ENCODE data around the gene CARS1. TPM values are rescaled to one million over a fixed set of nuclear protein-coding genes. Genes with fewer than 3 reads are reported as not detected.

CARS1 gene
- polyA plus RNA-seq, 1 of the 3 experiments (the other 2 are of a cell fraction), result 52.1 TPM

DNA sequence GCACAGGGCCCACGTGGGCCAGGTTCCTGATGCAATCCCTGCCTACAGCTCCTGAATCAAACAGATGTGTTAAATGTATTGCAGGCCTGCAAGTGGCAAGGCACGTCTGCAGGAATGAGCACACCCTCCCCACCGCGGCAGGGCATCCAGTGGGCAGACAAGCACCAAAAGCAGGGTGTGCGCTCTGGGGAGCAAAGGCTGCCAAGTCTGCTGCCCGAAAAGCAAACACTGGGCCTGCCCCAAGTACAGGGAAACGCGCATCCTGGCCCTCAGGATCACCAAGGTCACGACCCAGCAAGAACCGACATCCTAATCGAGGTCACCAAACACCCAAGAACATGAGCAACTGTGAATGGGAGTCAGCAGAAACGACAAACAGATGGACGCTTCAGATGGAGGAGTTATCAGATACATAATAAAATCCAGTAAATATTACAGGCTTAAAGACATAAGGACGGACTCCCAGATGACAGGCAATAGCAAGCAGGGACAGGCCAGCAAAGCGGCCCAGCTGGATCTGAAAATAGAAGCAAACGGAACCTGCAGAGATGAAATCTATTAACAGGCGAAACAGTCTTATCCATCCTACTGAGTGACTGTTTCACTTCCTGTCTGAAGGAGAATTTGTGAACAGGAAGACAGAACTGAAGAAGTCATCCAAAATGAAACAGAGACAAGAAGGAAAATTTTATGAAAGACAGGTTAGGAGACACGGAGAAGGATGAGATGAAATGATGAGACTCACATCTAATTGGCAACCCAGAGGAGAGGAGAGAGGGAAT is 26.7 kb downstream of the CARS1 start:
- CTCF ChIA-PET, result interaction anchor here (0.6 to 2.0 kb wide), 4 partner anchors 7 to 187 kb away, joined by 3 to 13 read pairs (median 5); no protein-coding TSS in a partner anchor

DNA sequence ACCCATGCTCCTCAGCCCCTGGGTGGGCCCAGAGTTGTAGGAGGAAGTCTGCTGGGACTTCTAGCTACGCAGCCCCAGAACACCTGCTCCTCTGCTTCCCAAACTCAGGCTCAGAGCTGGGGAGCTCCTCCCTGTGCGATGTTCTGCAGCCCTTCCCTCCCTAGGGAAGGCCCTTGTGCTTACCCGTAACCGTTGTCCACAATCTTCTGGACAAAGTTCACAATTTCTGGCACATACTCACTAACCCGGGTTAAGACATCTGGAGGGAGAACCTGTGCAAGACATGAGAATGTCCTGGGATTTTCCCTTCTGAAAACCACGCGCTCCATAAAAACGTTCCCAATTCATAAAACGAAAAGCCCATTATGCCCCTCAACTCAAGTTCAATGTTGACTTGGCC is 28.4 kb downstream of the CARS1 start:
- no peak overlapping the region for H3K4me2 ChIP-seq
- no peak for DNase-seq
- H3K36me3 ChIP-seq (replicated peaks in 1 of 2; ENCODE audit: control insufficient read depth in 1 of 2, insufficient read depth in 2 of 2, low read length in 1 of 2), result peaks cover 46 to 73% of the 10 kb centered on the region in 2 experiments
- no peaks in the 10 kb centered on the region for H3K27me3 ChIP-seq (ENCODE audit: insufficient read depth)
- no peak overlapping the region for H3K4me3 ChIP-seq (ENCODE audit: low read depth in 2 of 2, low read length in 1 of 2)
- H3K79me2 ChIP-seq (ENCODE audit: insufficient read depth), result peaks cover 7% of the 10 kb centered on the region; the same call in 1 of the 2 replicates
- H3K9me3 ChIP-seq, result no peaks in the 10 kb centered on the region
- H2AFZ ChIP-seq (ENCODE audit: low read depth), result no peak overlapping the region
- peaks cover 0 to 4% of the 10 kb centered on the region in 2 experiments; a peak in 1 of 4 replicates for H3K4me1 ChIP-seq (ENCODE audit: control insufficient read depth in 1 of 2, insufficient read depth in 2 of 2, low read depth in 1 of 2, low read length in 1 of 2)
- peaks cover 3% of the 10 kb centered on the region for H3F3A ChIP-seq (replicated peaks; ENCODE audit: insufficient read depth)
- TF ChIP-seq, protein P1, sequence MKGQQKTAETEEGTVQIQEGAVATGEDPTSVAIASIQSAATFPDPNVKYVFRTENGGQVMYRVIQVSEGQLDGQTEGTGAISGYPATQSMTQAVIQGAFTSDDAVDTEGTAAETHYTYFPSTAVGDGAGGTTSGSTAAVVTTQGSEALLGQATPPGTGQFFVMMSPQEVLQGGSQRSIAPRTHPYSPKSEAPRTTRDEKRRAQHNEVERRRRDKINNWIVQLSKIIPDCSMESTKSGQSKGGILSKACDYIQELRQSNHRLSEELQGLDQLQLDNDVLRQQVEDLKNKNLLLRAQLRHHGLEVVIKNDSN (IDR thresholded peaks at IDR 0.05; ENCODE audit: borderline replicate concordance, low read depth), result no peak
- TF ChIP-seq RAD21 (IDR thresholded peaks at IDR 0.05; ENCODE audit: low read length), result no peak
- TF ChIP-seq GABPA (IDR thresholded peaks at IDR 0.05; ENCODE audit: low read depth), result no peak
- no peak for TF ChIP-seq POLR2AphosphoS5 (IDR thresholded peaks at IDR 0.05; ENCODE audit: low read depth, low read length)
- TF ChIP-seq FOXM1 (IDR thresholded peaks at IDR 0.05; ENCODE audit: low read depth), result no peak
- TF ChIP-seq, protein P2, sequence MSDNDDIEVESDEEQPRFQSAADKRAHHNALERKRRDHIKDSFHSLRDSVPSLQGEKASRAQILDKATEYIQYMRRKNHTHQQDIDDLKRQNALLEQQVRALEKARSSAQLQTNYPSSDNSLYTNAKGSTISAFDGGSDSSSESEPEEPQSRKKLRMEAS (IDR thresholded peaks at IDR 0.05; ENCODE audit: low read depth), result no peak
- TF ChIP-seq MXI1 (IDR thresholded peaks at IDR 0.05; ENCODE audit: low read depth, low read length), result no peak
- no peak for TF ChIP-seq CHD2 (IDR thresholded peaks at IDR 0.05; ENCODE audit: low read length, partially characterized antibody)
- TF ChIP-seq RCOR1 (IDR thresholded peaks at IDR 0.05; ENCODE audit: low read length), result no peak
- TF ChIP-seq, protein P3, sequence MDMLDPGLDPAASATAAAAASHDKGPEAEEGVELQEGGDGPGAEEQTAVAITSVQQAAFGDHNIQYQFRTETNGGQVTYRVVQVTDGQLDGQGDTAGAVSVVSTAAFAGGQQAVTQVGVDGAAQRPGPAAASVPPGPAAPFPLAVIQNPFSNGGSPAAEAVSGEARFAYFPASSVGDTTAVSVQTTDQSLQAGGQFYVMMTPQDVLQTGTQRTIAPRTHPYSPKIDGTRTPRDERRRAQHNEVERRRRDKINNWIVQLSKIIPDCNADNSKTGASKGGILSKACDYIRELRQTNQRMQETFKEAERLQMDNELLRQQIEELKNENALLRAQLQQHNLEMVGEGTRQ (IDR thresholded peaks at IDR 0.05; ENCODE audit: borderline replicate concordance, low read depth, low read length), result no peak
- no peak for TF ChIP-seq SIN3A (IDR thresholded peaks at IDR 0.05; ENCODE audit: borderline replicate concordance, low read depth, low read length)
- TF ChIP-seq, protein P4, sequence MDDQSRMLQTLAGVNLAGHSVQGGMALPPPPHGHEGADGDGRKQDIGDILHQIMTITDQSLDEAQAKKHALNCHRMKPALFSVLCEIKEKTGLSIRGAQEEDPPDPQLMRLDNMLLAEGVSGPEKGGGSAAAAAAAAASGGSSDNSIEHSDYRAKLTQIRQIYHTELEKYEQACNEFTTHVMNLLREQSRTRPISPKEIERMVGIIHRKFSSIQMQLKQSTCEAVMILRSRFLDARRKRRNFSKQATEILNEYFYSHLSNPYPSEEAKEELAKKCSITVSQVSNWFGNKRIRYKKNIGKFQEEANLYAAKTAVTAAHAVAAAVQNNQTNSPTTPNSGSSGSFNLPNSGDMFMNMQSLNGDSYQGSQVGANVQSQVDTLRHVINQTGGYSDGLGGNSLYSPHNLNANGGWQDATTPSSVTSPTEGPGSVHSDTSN (IDR thresholded peaks at IDR 0.05), result no peak
- TF ChIP-seq FOXJ3 (CRISPR knock-in tag; IDR thresholded peaks at IDR 0.05), result no peak
- POLR2A ChIA-PET, result no interaction called here
- peaks cover 14% of the 10 kb centered on the region; the same call in 1 of the 2 replicates for H4K20me1 ChIP-seq (ENCODE audit: insufficient read depth)
- CTCF ChIA-PET, result interaction anchor here (1.2 to 2.0 kb wide), 3 partner anchors 9 to 63 kb away, joined by 3 to 13 read pairs (median 6); no protein-coding TSS in a partner anchor
- WGBS (ENCODE audit: low lambda C conversion rate), result 92% methylated on average over 9 of the region's 9 CpGs
- H3K9me2 ChIP-seq, result no peaks in the 10 kb centered on the region
- no peak overlapping the region for H3K27ac ChIP-seq (ENCODE audit: low read depth in 2 of 2, low read length in 1 of 2)
- no peak overlapping the region for H3K9ac ChIP-seq

More for the DNA sequence above, 26.7 kb downstream of the CARS1 start:
- no peak for TF ChIP-seq POLR2AphosphoS5 (IDR thresholded peaks at IDR 0.05; ENCODE audit: low read depth, low read length)
- no peak for TF ChIP-seq RFX5 (IDR thresholded peaks at IDR 0.05; ENCODE audit: low read length)
- TF ChIP-seq, protein P2 (IDR thresholded peaks at IDR 0.05; ENCODE audit: low read depth), result no peak
- no peak for TF ChIP-seq ELF1 (IDR thresholded peaks at IDR 0.05)
- TF ChIP-seq, protein P3 (IDR thresholded peaks at IDR 0.05; ENCODE audit: borderline replicate concordance, low read depth, low read length), result no peak
- TF ChIP-seq, protein P5, sequence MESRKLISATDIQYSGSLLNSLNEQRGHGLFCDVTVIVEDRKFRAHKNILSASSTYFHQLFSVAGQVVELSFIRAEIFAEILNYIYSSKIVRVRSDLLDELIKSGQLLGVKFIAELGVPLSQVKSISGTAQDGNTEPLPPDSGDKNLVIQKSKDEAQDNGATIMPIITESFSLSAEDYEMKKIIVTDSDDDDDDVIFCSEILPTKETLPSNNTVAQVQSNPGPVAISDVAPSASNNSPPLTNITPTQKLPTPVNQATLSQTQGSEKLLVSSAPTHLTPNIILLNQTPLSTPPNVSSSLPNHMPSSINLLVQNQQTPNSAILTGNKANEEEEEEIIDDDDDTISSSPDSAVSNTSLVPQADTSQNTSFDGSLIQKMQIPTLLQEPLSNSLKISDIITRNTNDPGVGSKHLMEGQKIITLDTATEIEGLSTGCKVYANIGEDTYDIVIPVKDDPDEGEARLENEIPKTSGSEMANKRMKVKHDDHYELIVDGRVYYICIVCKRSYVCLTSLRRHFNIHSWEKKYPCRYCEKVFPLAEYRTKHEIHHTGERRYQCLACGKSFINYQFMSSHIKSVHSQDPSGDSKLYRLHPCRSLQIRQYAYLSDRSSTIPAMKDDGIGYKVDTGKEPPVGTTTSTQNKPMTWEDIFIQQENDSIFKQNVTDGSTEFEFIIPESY (IDR thresholded peaks at IDR 0.05; ENCODE audit: borderline replicate concordance, low read depth), result no peak
- TF ChIP-seq SIN3A (IDR thresholded peaks at IDR 0.05; ENCODE audit: borderline replicate concordance, low read depth, low read length), result no peak
- no peak for TF ChIP-seq TAF1 (IDR thresholded peaks at IDR 0.05; ENCODE audit: borderline replicate concordance, low read depth, low read length)
- no peaks in the 10 kb centered on the region for H3K9me2 ChIP-seq
- H3K79me2 ChIP-seq (ENCODE audit: insufficient read depth), result peaks cover 7% of the 10 kb centered on the region; the same call in 1 of the 2 replicates
- H3K36me3 ChIP-seq (replicated peaks in 1 of 2; ENCODE audit: control insufficient read depth in 1 of 2, insufficient read depth in 2 of 2, low read length in 1 of 2), result peaks cover 41 to 80% of the 10 kb centered on the region in 2 experiments
- H3F3A ChIP-seq (replicated peaks; ENCODE audit: insufficient read depth), result peaks cover 3% of the 10 kb centered on the region
- H3K9me3 ChIP-seq, result no peaks in the 10 kb centered on the region
- no peak overlapping the region for H2AFZ ChIP-seq (ENCODE audit: low read depth)
- POLR2A ChIA-PET, result no interaction called here
- no peak overlapping the region; a peak in 1 of 4 replicates for H3K27ac ChIP-seq (ENCODE audit: low read depth in 2 of 2, low read length in 1 of 2)
- H3K9ac ChIP-seq, result no peak overlapping the region
- no peak for DNase-seq
- peaks cover 0 to 4% of the 10 kb centered on the region in 2 experiments; a peak in 1 of 4 replicates for H3K4me1 ChIP-seq (ENCODE audit: control insufficient read depth in 1 of 2, insufficient read depth in 2 of 2, low read depth in 1 of 2, low read length in 1 of 2)
- peaks cover 17% of the 10 kb centered on the region; the same call in 1 of the 2 replicates for H4K20me1 ChIP-seq (ENCODE audit: insufficient read depth)
- no peak overlapping the region for H3K4me3 ChIP-seq (ENCODE audit: low read depth in 2 of 2, low read length in 1 of 2)
- no peak overlapping the region for H3K4me2 ChIP-seq
- 93% methylated on average over 18 of the region's 18 CpGs for WGBS (ENCODE audit: low lambda C conversion rate)
- H3K27me3 ChIP-seq (ENCODE audit: insufficient read depth), result no peaks in the 10 kb centered on the region
